NCI-H1092 (cell line): ENCODE results near the gene EXOSC10.
A peak's percentile ranks its signal among the peaks of the same experiment; 100 is the strongest.
"Not testable (repeated sequence)": the region's sequence is repeated elsewhere in the genome, so short reads cannot be mapped to it uniquely, and the experiment has no call there.

Experiments
- DNase-seq: peaks from one replicate; lab custom pipeline; 2025; lab: John Stamatoyannopoulos, UW

Gene EXOSC10

DNA sequence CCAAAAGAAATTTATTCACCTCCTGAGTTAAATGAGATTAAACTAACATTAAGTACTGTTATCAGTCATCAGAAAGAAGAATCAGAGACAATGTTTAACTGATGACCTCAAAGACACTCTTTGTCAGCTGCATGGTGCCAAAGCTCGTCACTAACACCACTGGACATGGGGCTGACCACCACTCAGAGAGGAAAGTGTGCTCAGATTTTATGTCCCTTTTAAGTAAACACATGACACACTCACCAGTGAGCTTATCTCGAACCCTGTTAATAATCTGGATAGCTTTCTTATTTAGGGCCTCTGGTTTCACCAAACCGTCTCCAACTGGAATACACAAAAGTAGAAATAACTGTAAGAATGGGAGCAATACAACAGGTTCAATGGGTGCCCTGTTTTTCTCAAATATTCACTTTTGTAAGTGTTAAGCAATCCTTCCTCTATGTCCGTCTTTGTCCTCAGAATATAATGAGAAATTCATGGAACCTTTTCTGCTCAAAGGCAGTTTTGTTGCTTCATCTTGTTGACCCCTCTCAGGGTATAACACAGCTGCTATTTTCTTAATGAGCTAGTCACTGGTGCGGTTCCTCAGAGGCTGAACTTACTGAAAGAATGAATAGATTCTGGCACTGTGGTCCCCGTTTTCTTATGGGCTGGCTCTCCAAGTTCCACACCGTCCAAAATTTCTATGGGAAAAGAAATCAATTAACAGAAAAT is 9.5 kb upstream of the EXOSC10 start:
- DNase-seq = no peak

DNA sequence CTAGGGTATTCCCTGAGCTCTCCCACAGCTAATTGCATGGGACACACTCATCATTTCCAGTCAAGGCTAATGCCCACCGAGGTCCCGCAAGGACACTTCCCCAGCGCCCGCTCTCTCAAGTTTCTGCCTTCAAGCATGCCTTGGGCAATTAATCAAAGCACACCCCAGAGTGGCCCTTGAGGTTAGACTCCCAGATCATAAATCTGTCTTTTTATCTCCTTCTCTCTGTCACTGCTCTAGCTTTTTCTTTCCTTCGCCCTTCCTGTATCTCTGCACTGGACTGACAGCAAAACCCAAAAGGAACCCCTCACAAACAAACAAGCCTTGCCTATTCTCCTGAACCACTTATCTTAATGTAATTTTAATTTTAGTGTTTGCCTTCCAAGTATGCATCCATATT is 7.9 kb upstream of the EXOSC10 start:
- no peak for DNase-seq

DNA sequence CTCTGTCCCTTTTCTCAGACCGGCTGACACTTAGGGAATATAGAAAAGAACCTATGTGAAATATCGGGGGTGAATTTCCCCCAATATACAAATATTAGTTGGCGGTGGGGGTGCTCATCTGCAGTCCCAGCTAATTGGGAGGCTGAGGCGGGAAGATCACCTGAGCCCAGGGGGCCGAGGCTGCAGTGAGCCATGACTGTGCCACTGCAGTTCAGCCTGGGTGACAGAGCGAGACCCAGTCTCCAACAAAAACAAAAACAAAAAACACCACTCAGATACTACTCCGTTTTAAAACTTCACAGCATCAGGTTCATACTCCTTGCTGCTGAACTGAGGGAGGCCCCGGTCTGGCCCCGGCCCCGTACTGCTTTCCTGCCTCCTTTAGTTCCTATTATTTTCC is 5.9 kb upstream of the EXOSC10 start:
- DNase-seq = no peak

DNA sequence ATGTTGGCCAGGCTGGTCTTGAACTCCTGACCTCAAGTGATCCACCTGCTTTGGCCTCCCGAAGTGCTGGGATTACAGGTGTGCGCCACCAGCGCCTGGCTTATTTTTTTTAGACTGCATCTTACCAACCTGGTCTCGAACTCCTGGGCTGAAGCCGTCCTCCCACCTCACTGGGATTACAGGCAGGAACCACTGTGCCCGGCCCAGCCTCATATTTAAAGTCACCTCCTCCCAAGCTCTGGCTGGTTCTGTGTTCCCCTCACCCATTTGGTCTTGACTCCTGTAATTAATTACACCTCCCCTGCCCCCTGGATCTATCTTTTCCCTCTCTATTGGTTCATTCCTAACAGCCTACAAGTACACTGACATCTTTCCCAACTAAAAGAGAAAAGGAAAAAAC is 1.7 kb upstream of the EXOSC10 start:
- DNase-seq = no peak

DNA sequence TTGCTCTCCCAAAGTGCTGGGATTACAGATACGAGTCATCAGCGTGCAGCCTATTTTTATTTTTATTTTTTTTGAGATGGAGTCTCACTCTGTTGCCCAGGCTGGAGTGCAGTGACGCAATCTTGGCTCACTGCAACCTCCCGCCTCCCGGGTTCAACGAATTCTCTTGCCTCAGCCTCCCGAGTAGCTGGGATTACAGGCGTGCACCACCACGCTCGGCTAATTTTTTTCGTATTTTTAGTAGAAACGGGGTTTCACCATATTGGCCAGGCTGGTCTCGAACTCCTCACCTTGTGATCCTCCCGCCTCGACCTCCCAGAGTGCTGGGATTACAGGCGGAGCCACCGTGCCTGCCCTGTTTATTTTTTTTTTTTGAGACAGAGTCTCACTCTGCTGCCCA is 1.1 kb upstream of the EXOSC10 start:
- not testable (repeated sequence) for DNase-seq

DNA sequence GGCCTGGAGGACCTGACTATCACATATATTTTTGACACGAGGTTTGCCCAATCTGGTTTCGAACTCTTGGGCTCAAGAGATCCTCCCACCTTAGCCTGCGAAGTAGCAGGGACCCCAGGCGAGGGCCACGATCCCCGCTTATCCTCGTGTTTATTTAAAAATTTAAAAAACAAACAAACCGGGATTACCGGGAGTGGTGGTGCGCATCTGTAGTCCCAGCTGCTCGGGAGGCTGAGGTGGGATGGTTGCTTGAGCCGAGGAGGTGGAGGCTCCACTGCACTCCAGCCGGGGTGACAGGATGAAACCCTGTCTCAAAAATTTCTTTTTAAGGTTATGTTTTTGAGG is 452 bp upstream of the EXOSC10 start:
- peak; percentile 53 for DNase-seq

DNA sequence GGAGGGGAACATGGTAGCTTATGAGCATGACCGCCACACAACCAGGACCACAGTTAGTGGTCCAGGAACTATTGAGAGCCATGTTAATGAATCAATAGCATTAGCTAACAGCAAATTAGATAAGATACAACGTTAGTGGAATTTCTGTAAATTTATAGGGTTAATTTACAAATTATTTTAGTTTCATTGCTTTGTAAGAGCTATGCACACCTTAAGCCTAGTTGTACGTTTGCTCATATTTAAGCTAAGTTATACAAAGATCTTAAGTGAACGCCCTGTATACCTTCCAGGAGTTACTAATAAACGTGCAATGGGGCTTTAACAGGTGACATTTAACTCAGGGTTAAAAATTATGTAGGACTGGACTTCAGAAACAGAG is 749 bp downstream of the EXOSC10 start:
- no peak for DNase-seq

DNA sequence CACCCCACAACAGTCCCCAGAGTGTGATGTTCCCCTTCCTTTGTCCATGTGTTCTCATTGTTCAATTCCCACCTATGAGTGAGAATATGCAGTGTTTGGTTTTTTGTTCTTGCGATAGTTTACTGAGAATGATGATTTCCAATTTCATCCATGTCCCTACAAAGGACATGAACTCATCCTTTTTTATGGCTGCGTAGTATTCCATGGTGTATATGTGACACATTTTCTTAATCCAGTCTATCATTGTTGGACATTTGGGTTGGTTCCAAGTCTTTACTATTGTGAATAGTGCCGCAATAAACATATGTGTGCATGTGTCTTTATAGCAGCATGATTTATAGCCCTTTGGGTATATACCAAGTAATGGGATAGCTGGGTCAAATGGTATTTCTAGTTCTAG is 15.9 kb downstream of the EXOSC10 start:
- not testable (repeated sequence) for DNase-seq

DNA sequence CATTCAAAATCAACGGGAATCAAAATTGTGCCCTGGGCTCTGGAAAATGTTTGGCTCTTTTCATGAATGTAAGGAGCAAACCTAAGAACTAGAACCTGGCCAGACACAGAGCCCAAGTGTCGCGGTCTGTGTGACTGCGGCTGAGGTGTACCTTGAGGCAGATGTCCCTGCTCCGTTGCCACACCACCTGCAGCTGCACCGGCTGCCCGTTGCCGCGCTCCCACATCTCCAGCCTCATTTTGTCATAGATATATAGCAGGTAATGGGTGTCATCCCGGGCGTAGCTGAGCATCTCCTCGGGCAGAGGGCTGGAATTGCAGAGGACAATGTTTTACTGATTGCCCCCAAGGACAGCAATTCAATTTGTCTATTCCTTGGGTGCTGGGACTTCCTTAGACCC is 18.7 kb downstream of the EXOSC10 start:
- no peak for DNase-seq

DNA sequence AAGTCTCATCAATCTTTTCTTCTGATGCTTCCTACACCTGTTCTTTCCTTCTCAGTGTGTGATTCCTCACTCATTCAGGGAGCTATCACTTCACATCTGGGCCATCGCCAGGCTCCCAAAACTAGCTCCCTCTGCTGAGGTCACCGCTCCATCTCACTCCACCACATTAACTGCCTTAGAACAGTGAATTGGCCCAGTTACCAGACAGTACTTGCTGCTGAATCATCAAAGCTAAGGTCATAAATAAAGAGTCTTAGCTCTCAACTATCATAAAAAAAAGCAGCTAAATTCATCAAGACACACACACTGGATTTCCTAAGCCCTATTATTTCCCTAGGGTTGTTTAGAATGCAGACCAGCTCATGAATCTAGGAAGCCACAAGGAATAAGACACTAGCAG is 21.0 kb downstream of the EXOSC10 start:
- DNase-seq = no peak

DNA sequence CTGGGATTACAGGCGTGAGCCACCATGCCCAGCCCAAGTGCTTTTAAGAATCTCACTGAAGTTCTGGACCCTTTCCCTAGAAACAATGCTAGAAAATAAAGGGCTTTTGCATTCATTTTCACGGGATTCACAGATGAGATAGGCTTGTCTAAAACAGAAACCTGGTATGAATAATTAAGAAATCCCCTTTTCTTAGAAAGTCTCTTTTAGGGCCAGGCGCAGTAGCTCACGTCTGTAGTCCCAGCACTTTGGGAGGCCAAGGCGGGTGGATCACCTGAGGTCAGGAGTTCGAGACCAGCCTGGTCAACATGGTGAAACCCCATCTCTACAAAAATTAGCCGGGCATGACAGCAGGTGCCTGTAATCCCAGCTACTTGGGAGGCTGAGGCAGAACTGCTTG is 26.3 kb downstream of the EXOSC10 start:
- DNase-seq = not testable (repeated sequence)

DNA sequence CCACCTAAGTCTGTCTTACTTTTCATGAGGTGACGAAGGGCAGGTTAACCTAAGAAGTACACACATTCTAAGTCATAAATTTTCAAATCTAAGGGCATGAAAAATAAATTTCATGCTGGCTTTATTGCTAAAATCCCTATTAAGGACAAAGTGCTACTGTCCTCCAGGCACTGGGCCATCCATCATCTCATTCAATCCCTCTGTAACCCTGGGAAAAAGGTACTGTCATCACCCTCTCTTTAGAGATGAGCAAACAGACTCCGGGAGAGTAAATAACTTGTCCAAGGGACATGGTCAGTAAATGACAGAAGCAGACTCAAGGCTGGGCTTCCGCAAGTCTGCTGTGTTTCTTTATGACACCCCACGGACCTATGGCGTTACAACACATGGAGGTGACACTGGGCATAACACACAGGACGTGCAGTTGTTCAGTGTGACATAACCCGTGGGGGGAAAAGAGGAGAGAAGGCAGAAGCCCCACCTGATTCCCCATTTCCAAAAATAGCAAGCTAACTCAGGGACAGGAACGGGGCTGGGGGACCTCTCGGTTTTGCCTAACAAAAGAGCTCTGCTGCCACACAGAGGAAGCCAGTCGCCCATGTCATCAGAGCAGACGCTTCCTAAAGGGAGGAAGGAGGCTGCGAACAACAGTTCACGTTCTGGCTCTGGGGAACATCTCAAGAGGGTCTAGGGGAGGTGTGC is 27.3 kb downstream of the EXOSC10 start:
- DNase-seq = peak; percentile 76

DNA sequence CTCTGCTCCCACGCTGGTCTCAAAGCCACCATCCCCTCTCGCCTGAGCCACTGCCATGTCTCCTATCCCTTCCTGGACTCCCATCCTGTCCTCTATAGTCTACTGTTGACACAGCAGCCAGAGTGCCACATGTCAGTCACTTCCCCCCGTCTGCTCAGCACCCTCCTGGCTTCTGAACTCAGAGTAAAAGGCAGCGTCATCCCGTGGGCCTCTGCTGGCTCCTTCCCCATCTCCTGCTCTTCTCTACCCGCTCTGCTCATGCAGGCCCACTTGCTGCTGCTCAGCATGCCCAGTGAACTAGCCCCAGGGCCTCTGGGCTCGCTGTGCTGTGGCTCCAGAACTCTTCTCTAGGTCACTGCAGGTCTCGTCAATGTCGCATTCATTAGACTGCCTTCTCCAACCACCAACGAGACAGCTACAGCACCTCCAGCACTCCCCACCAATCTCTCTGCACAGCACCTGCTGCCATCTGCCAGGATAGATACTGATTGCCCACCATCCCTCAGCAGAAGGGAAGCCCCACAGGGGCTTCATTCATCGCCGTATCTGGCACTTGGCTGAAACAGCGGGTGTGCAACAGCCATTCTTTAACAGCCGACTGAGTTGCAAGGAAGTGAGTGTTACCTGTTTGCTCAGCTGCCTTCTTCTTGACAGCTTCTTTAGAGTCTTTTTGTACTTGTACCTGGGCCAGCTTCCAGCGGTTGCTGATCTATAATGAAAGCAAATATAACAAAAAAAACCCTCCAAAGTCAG is 28.0 kb downstream of the EXOSC10 start:
- peak; percentile 82 for DNase-seq

DNA sequence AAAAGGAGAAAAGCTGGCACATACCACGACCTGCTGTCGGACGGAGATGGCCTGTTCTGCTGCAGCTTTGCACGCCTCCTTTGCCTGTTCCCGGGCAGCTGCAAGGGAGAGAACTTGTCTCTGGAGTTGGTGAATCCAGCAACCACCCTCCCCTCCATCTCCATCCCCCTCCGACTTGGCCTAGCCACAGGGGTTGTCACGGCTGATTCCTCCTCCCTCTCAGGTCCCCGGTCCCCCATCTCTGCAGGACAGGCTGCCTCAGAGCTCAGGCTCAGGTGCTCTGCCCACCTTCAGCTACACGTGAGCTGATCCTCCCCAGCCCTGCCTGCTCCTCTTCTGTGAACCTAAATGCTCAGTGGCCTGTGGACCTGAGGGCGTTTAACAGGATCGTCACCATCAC is 28.8 kb downstream of the EXOSC10 start:
- DNase-seq = no peak

DNA sequence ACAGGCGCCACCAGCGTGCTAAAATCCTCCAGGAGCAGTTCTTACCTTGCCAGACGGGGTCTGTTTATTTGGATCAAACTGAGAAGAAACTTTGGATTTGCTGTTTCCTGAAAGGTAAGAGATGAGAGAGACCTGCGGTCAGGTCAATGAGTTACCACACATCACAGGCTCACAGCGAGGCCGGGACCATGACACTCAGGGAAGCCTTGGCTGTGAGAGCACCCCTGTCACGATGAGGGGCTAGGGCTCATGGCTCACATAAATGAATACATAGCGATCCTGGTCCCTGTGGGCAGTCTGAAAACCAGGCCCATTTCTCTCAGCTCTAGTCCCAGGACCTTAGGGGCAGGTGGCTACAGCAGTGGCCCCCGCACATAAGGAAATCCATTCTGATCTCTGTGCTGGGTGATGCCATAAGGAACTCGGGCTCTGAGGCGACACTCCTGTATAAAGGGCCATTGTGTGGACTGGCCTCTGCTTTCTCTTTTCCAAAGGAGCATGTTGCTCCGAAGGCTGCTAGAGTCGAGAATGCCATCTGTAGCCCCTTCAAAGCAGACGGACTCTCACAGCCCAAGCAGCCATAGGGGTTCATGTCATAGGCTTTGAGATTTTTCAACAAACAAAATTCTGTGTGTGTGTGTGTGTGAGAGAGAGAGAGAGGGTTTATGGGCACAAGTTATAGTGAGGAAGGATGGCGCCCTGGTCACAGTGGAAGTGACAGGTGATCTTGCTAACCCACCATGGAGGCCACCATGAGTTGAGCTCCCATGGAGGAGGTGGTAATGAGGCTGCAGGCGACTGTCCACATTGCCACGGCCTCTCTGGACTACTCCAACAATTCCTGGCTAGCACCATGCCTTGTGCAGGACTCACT is 30.8 kb downstream of the EXOSC10 start:
- DNase-seq = no peak

DNA sequence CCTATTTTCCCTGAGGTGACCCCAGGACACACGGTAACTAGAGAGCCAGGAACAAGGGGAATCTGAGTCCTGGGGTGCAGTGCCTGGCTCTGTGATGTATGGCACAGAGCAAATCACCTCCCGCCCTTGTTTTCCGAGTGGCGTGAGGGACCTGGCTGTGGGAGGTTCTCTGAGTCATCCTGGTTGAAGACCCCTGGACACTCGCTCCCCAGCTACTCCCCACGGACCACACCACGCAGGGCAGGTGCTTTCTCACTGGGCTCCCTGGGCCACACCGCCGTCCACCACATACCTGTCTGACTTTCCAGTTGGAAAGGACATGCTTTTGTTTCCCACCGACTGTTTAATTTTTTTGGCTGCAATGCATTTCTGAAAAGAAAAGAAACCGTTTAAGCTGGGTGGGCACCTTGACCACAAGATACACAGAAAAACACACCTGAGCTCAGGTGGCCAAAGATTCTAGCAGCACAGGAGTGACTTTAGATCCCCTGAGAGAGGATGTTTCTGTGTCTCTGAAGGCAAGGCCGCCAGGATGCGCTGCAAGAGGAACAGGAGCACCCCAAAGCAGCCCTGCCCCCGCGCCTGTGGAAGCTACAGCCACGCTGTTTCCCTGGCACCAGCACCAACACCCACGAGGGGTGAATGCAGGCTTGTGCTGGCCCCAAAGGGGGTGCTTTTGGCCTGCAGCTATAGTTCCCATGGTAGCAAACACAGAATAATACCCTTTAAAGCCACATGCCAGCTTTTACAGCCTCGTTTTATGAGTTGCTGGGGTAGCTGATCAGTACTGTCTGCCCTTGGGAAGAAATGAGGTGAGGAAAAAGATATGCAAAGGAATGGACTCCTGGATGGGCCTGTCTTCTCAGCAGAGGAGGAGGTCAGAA is 31.7 kb downstream of the EXOSC10 start:
- DNase-seq = no peak

DNA sequence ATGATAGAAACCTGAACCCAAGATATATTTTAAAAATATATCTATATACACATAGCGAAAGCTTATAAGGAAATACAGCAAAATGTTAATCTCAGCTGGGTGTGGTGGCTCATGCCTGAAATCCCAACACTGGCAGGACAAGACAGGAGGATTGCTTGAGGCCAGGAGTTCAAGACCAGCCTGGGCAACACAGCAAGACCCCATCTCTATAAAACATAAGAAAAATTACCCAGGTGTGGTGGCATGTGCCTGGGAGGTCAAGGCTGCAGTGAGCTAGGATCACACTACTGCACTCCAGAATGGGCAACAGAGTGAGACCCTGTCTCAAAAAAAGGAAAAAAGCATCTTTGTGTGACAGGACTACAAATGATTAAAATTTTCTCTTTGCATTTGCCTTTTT is 33.9 kb downstream of the EXOSC10 start:
- no peak for DNase-seq

DNA sequence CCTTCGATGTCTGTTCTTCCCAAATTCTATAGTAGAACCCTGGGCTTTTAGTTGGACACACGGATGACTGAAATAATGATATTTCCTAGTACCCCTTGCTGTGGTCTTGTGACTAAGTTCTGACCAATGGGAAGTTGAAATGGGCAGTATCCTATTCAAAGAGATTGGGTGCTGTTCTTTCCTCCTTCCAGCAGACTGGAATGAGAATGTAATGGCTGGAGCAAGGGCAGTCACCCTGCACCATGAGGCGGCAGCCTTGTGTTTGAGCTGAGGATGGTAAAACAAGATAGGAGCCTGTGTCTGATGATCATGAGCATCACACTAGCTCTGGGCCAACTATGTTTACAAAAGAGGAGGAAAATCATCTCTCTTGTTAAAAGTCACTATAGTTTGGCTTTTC is 34.7 kb downstream of the EXOSC10 start:
- DNase-seq = no peak

DNA sequence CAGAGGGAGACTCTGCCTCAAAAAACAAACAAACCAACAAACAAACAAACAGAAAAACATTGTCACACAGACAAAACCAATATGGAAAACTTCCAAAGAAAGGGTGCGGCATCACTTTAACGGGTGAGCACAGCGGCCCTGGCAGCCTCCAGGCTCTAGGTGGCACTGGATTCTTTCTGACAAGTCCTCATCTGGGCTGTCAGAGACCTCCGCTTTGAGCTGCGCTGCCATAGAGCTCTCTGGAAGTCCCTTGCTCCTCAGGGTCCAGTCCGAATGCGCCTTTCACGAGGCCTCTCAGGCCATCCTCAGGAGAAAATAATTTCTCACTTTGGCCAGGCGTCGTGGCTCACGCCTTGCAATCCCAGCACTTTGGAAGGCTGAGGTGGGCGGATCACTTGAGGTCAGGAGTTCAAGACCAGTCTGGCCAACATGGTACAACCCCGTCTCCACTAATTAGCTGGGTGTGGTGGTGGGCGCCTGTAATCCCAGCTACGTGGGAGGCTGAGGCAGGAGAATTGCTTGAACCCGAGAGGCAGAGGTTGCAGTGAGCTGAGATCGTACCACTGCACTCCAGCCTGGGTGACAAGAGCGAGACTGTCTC is 35.6 kb downstream of the EXOSC10 start:
- not testable (repeated sequence) for DNase-seq

DNA sequence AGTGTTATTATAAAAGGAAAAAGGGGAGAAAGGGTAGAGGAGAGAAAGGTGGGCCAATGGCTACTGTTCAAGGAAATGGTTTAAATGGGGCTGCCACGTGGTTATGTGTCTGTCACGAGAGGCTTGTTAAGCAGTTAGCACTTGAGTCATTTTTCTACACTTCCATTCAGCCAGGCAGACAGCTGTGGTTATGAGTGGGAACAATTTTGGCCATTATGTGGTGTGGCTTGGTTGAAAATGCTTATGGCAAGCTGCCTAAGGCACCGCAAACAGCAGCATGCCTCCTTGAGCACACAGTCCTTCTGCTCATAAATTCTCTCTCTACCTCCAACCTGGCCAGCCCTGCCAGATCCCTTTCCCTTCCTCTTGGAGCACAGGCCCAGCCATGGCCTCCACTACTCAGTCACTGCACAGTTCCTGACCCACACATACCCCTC is 36.7 kb downstream of the EXOSC10 start:
- peak; percentile 65 for DNase-seq
